Measurements from ENCODE around the gene DDX10.

DDX10 gene

DNA sequence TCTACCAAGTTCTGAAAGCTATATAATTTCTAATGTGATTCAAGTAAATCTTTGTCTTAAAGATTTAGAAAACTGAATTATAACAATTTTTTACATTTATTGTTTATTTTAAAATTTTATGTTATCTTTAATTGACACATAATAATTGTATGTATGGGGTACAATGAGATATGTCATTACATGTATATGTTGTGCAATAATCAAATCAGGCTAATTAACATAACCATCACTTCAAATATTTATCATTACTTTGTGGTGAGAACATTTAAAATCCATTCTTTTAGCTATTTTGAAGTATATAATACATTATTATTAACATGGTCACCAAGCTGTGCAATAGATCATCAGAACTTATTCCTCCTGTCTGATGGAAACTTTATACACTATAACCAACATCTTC lies 181.1 kb downstream of the DDX10 start:
- TF ChIP-seq, protein P1, sequence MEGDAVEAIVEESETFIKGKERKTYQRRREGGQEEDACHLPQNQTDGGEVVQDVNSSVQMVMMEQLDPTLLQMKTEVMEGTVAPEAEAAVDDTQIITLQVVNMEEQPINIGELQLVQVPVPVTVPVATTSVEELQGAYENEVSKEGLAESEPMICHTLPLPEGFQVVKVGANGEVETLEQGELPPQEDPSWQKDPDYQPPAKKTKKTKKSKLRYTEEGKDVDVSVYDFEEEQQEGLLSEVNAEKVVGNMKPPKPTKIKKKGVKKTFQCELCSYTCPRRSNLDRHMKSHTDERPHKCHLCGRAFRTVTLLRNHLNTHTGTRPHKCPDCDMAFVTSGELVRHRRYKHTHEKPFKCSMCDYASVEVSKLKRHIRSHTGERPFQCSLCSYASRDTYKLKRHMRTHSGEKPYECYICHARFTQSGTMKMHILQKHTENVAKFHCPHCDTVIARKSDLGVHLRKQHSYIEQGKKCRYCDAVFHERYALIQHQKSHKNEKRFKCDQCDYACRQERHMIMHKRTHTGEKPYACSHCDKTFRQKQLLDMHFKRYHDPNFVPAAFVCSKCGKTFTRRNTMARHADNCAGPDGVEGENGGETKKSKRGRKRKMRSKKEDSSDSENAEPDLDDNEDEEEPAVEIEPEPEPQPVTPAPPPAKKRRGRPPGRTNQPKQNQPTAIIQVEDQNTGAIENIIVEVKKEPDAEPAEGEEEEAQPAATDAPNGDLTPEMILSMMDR (conservative IDR thresholded peaks at IDR 0.05), result no peak
- no peak overlapping the region for H3K27ac ChIP-seq

DNA sequence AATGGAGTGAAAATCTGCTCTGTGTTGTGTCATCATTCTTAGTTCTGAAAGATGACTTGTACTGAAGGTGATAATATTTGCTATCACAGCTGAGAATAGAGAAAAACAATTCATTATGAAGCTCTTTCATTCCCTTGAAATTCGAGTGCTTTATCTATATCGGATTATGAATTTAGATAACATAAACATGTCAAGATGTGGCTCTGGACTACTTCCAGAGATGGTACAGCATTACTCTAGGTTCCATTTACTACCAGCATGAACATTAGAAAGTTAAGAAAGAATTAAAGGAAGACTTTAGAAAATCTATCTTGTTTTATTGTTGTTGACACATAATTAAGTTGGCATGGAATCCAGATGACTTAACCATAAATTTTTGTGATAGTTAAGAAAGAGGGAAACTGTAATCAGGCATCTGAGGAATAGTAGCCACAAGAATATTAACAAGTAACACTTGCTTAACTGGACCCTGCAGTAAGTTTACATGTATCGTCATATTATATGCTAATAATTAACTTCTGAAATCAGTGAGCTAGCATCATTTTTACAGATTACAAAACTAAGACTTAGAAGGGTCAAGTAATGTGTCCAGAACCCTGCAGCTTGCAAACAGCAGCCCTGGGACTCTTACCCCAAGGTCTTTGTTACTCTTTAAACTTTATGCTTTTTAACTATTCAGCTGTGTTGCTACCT lies 182.6 kb downstream of the DDX10 start:
- no peak for TF ChIP-seq ZFX (IDR thresholded peaks at IDR 0.05)
- no peak overlapping the region for H3K27ac ChIP-seq

DNA sequence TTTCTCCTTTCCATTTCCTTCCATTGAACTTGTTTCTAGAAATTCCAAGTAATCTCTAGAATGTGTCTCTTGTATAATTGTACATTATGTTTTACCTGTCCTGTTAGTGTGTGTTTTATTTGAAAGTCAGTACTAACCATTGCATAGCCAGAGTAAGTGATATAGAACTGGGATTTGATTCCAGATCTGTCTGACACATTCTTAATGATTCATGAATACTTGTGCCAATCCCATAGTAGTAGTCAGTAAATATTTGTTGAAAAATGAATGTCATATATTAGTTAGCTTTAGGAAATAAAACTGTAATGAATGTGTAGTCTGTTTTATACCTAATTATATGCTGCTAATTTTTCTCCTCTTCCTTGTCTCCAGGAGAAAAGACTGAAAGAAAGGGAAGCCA lies 186.9 kb downstream of the DDX10 start:
- H3K27ac ChIP-seq, result no peak overlapping the region
- TF ChIP-seq ZFX (IDR thresholded peaks at IDR 0.05), result no peak
- TF ChIP-seq, protein P1 (conservative IDR thresholded peaks at IDR 0.05), result no peak

DNA sequence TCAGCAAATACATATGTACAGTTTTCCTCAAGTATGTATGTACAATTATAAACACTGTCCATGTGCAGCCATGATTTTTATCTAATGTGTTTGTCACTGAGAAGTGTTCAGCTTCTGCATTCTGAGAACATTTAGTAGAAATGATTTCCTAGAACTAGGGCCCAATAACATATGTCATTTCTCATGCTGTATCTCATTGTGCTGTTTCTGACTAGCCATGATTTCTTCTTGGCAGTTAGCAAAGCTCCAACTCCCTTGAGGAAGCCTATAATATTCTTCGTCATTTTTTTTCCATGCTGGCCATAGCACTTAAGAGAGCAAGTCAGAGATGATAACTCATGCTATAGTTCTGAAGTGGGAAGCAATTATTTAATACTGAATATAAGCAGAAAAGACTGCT lies 187.8 kb downstream of the DDX10 start:
- TF ChIP-seq, protein P1 (conservative IDR thresholded peaks at IDR 0.05), result no peak
- no peak for TF ChIP-seq ZFX (IDR thresholded peaks at IDR 0.05)
- no peak overlapping the region for H3K27ac ChIP-seq

DNA sequence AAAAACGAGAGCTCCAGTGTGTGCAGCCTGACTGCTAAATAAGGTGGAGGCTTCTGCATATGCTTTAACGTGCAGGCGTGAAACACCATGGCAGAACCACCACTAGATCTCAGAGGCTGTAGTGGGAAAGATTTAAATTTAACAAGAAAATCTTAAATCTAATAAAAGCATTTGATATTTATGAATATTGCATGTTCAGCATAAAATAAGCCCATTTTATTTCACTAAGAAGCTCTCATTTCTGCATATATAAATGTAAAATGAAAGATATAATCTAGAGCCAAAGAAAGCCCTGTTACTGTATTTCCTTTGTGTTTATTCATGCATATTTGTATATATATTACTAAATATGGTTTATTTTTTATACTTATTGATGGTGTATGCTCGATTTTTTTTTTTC lies 188.3 kb downstream of the DDX10 start:
- H3K27ac ChIP-seq, result no peak overlapping the region
- TF ChIP-seq ZFX (IDR thresholded peaks at IDR 0.05), result no peak
- TF ChIP-seq, protein P1 (conservative IDR thresholded peaks at IDR 0.05), result no peak

DNA sequence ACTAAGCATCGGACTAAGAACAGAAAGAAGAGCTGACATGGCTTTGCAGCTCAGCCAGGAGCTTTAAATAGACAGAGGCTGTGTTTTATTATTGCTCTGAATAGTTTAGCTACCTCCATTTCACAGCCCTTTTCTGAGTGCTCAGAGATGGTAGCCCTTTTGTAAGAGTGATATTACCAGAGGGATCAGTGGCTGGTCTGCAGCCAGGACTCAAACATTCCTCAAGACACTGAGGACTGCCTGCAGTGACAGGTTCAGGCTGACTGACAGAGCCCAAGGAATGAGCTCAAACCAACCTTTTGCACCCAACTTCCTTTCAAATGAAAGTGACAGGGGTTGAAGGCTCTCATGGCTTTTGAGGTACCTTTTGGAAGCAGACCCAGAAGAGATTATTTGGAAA lies 189.0 kb downstream of the DDX10 start:
- no peak overlapping the region for H3K27ac ChIP-seq

DNA sequence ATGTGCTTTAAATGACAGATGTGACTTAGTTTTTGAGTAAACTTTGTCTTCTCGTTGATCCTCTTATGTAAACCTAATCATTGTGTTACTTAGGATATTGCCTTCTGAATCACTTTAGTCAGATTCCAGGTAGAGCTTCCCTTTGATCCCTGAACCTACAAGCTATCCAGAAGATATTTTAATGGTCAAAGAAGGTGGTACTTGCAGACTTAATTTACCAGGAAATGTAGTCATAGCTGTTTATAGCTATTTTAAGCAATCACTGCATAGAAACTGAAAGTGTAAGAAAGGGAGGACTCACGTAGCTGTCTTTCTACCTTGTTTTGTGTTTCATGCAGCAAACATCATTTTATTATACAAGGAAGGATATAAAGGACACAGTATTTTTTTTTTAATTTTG lies 189.5 kb downstream of the DDX10 start:
- H3K27ac ChIP-seq, result no peak overlapping the region
- no peak for TF ChIP-seq ZFX (IDR thresholded peaks at IDR 0.05)
- TF ChIP-seq, protein P1 (conservative IDR thresholded peaks at IDR 0.05), result no peak

More for the DNA sequence above, 189.0 kb downstream of the DDX10 start:
- no peak for TF ChIP-seq ZFX (IDR thresholded peaks at IDR 0.05)
- TF ChIP-seq, protein P1 (conservative IDR thresholded peaks at IDR 0.05), result no peak

DNA sequence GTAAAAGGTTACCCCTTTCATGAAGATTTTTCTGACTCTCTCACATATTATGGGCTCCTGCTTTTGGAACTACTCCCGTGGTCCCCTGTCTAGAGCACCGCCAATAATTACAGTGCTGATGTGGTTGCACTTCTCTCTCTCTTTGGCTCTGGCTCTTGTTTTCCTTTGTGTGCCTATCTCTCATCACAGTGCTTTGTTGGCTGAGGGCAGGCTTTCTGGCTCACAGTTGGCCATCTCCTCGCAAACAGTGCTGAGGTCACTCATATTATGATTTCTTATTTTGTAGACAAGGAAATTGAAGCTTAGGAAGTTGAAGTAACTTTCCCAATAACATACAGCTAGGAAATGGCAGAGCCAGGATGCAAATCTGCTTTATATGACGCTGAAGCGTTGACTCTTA lies 192.5 kb downstream of the DDX10 start:
- no peak overlapping the region for H3K27ac ChIP-seq
- TF ChIP-seq ZFX (IDR thresholded peaks at IDR 0.05), result no peak
- TF ChIP-seq, protein P1 (conservative IDR thresholded peaks at IDR 0.05), result no peak
